ENCODE measurements around the gene FLAD1.

Gene FLAD1

DNA sequence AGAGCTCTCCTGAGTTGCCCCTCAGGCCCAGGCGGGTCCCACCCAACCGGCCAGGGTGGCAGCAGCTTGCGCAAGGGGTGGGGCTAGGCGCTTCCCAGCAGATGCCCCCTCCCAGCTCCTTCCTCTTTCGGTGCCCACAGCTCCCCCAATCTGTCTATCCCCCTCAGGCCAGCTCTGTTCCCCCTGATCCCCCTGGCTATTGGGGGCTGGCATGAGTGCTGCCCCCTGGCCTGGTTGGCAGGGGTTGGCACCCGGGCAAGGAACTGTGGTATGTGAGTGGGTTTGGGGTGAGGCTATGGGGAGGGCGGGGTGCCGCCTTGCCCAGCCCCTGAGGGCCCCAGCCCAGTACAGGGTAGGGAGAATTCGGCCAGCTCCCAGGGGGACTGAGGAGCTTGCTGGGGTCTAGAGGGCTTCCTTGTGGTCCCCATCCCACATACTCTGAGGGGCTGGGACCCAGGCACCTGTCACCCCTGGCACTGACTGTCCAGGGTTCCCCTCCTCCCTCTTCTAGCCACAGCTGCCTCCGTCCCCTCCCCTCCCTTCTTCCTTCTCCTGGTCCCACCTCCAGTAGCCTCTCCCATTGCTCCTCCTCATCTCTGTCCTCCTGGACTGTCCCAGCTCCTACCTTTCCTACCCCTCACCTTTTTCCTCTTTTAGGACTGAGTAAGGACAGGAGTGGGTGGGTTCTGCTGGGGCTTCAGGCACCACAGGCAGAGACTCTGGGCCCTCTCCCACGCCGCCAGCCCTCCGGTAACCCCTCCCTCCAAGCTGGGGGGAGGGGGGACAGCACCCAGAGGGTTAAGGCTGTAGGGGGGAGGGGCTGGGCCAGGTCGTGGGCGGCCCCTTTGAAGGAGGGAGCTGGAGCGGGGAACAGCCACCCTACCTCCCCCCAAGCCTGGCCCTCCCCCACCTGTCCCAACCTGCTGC lies 25.1 kb downstream of the FLAD1 start:
- DNase-seq (ENCODE audit: low spot score) = no peak

DNA sequence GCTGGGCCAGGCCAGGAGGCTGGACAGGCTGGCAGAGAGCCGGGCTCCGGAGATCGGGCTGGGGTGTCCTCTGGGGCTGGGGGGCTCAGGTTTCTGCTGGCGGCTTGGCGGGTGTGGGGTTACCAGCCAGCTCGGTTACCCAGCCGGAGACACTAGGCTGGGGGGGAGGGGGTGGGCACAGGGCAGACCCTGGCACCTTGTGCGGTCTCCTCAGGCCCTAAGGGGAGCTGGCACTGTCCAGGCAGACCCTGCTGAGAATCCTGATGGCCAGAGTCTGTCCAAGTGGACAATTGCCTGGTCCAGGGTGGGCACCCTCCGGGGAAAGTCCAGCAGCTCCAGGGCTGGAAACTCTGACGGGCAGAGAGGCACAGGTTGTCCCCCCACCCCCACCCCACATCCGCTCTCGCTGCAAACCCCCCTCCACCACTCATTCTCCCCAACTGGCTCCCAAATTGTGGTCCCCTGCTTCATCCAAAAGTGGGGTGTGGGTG lies 26.1 kb downstream of the FLAD1 start:
- H3K27ac ChIP-seq = peak overlapping the region in 1 of 2 donors; percentile 93
- no peak for DNase-seq (ENCODE audit: low spot score)
- TF ChIP-seq, protein P1, sequence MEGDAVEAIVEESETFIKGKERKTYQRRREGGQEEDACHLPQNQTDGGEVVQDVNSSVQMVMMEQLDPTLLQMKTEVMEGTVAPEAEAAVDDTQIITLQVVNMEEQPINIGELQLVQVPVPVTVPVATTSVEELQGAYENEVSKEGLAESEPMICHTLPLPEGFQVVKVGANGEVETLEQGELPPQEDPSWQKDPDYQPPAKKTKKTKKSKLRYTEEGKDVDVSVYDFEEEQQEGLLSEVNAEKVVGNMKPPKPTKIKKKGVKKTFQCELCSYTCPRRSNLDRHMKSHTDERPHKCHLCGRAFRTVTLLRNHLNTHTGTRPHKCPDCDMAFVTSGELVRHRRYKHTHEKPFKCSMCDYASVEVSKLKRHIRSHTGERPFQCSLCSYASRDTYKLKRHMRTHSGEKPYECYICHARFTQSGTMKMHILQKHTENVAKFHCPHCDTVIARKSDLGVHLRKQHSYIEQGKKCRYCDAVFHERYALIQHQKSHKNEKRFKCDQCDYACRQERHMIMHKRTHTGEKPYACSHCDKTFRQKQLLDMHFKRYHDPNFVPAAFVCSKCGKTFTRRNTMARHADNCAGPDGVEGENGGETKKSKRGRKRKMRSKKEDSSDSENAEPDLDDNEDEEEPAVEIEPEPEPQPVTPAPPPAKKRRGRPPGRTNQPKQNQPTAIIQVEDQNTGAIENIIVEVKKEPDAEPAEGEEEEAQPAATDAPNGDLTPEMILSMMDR (IDR thresholded peaks at IDR 0.05) = no peak
- H3K4me3 ChIP-seq = peak overlapping the region; percentile 59

More for the DNA sequence above, 25.1 kb downstream of the FLAD1 start:
- TF ChIP-seq, protein P1 (IDR thresholded peaks at IDR 0.05) = no peak
- peak overlapping the region; percentile 59 for H3K4me3 ChIP-seq
- peak overlapping the region; percentile 93 to 98 for H3K27ac ChIP-seq

DNA sequence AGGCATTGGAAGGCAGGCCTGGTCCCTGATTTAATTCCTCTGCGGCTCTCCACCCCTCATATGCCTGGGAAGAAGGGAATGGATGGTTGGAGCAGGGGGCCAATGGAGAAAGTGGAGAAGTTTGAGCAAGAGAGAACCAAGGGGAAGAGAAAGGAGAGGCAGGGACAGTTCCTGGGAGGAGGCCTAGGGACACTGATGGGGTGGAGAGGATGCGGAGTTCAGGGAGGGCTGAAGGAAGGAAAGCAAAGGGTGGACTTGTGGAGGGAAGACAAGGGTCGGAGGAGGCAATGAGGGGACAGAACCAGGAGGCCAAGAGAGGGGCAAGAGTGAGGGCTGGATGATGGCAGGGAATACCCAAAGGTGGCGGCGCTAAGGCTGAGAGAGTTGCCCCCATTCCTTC lies 26.6 kb downstream of the FLAD1 start:
- TF ChIP-seq, protein P1 (IDR thresholded peaks at IDR 0.05) = no peak
- peak overlapping the region; percentile 59 for H3K4me3 ChIP-seq
- DNase-seq (ENCODE audit: low spot score) = no peak
- H3K27ac ChIP-seq = peak overlapping the region in 1 of 2 donors; percentile 93

DNA sequence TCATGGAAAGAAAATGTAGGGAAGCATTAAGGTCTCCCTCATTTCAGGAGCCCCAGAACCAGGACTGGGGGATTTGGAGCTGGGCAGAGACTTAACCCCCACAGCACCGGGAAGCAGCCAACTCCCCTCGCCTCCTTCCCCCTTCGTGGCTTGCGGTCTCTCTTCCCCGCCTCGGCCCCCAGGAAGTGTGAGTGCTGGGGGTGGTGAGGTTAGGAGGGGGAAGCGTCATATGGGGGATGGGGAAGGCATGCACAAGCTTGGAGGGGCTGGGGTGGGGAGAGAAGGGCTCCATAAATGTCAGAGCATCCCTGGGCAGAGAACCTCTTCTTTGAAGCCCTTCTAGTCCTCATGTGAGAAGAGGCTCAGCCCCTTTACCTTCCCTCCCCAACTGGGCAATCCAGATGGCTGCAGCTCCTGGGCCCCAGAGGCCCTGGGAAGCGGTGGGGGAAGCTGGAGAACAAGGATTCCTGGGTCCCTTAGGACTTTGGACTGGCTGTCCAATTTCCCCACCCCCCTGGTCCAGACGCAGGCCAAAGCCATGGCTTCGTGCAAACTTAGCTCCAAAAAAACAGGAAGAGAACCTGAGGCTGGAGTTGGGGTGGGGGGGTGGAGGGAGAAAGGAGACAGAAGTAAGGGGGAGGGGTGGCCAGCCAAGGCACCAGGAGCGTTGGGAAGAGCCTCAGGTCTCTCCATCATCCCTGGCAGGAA lies 27.2 kb downstream of the FLAD1 start:
- TF ChIP-seq, protein P1 (IDR thresholded peaks at IDR 0.05) = no peak
- Histone ChIP-seq H3K27ac (peak overlapping the region in 1 of 2 donors; percentile 93), H3K4me3 (peak overlapping the region; percentile 59)
- no peak for DNase-seq (ENCODE audit: low spot score)

DNA sequence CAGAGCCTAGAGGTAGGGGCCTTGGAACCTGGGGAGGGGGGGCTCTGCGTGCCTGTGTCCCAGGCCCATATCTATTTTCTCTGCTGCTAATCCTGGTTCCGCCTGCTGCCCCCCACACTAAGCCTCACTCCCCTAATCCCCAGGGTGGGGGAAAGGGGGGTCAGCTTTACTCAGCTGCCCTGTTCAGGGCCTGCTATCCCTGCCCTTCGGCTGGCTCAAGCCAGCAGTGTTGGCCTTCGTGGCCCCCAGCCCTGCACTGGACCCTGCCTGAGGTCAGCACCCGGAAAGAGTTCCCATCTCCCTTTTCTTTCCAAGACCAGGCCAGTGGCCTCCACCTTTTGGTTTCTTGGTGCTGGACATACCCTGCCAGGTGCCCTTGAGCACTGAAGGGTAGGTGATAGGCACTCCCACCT lies 27.9 kb downstream of the FLAD1 start:
- no peak for DNase-seq (ENCODE audit: low spot score)
- TF ChIP-seq, protein P1 (IDR thresholded peaks at IDR 0.05) = no peak
- Histone ChIP-seq H3K4me3 (no peak overlapping the region), H3K27ac (peak overlapping the region; percentile 40 to 93)

DNA sequence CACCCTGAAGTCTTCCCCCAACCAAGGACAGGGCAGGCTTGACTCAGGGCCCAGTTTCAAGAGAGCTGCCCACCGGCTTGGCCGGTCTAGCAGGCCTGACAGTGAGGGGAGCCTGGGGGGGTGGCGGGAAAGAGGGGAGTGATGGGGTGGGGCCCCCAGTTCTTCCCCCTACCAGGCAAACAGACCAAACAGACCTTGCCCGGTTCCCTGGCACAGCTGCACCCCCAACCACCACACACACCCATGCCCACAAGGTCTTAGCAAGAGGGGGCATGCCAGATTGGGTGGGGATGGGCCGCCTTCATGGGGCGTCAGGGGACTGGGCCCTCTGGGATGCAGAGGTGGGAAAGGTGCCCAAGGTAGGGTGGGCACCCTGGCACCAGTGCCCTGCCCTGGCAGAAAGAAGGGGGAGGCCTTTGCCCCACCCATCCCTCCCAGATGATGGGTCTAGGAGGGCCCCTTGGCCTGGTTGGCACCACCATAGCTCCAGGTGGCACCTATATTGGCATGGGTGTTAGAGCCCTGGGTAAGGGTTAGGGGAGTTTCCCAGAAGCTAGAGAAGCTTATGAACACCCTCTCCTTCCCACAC lies 28.4 kb downstream of the FLAD1 start:
- TF ChIP-seq, protein P1 (IDR thresholded peaks at IDR 0.05) = no peak
- Histone ChIP-seq H3K27ac (peak overlapping the region; percentile 40 to 93), H3K4me3 (peak overlapping the region; percentile 38)
- no peak for DNase-seq (ENCODE audit: low spot score)
